Transverse colon (tissue), 4 donors: ENCODE measurements around the gene MON2.

Source experiments
- EP300 ChIP-seq: sonication (generic); formaldehyde crosslinking; IDR thresholded peaks from one replicate; pipeline ENCODE4 v1.6.1; 2017; ENCODE audit warnings: antibody characterized with exemption, low read depth
- POLR2A ChIP-seq: fragments of 450-650 bp; IDR thresholded peaks from one replicate; pipeline ENCODE4 v1.6.1; 2016; ENCODE audit warnings: antibody characterized with exemption, mild to moderate bottlenecking, moderate library complexity
- POLR2AphosphoS5 ChIP-seq, 3 donors: sonication (generic); formaldehyde crosslinking; IDR thresholded peaks; one replicate each; pipeline ENCODE4 v1.6.1; 2016; ENCODE audit warnings: antibody characterized with exemption in 3 of 3
- TF ChIP-seq, protein P1 (sequence below), 5 experiments: fragments of 200-600 bp in 3 of 5; fragments of 450-650 bp in 2 of 5; sonication (generic) in 3 of 5; IDR thresholded peaks; 1 replicate in 2 of 5; 2 replicates in 3 of 5; pipeline ENCODE4 v1.5.1; 2016 to 2017; ENCODE audit warnings: antibody characterized with exemption in 5 of 5, inconsistent platforms in 3 of 5, mild to moderate bottlenecking in 2 of 5, moderate library complexity in 1 of 5

DNA sequence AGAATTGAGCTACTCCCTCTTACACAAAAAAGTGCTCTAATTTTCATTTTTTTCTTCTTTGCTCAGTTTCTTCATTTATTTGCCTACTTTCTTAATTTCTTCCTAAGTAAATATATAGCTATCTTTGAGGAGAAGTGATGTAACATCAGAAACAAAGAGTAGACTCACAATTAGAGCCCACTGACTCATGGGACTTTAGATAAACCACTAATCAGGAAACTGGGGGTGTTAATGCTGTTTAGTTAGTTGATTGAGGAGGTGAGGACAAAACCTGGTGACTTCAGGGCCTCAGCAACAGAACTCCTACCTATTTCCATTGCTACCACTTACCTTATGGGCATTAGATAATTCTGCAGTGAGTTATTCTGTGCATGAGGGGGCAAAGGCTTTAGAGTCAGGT, 151.7 kb downstream of the MON2 start:
- TF ChIP-seq, protein P1, sequence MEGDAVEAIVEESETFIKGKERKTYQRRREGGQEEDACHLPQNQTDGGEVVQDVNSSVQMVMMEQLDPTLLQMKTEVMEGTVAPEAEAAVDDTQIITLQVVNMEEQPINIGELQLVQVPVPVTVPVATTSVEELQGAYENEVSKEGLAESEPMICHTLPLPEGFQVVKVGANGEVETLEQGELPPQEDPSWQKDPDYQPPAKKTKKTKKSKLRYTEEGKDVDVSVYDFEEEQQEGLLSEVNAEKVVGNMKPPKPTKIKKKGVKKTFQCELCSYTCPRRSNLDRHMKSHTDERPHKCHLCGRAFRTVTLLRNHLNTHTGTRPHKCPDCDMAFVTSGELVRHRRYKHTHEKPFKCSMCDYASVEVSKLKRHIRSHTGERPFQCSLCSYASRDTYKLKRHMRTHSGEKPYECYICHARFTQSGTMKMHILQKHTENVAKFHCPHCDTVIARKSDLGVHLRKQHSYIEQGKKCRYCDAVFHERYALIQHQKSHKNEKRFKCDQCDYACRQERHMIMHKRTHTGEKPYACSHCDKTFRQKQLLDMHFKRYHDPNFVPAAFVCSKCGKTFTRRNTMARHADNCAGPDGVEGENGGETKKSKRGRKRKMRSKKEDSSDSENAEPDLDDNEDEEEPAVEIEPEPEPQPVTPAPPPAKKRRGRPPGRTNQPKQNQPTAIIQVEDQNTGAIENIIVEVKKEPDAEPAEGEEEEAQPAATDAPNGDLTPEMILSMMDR (IDR thresholded peaks at IDR 0.05), result no peak
- TF ChIP-seq POLR2A (no peak), EP300 (no peak), POLR2AphosphoS5 (IDR thresholded peaks at IDR 0.05) (no peak)
